Tibial nerve (tissue), 4 donors: ENCODE data around the gene NPHS1.

Experiments used
- EP300 ChIP-seq, 2 donors: sonication (generic); formaldehyde crosslinking; IDR thresholded peaks; one replicate each; pipeline ENCODE4 v1.6.1; 2017; ENCODE audit warnings: antibody characterized with exemption in 2 of 2, mild to moderate bottlenecking in 1 of 2
- POLR2A ChIP-seq, 2 donors: fragments of 450-650 bp; IDR thresholded peaks; one replicate each; pipeline ENCODE4 v1.6.1; 2017; ENCODE audit warnings: antibody characterized with exemption in 2 of 2, mild to moderate bottlenecking in 2 of 2, moderate library complexity in 2 of 2
- TF ChIP-seq, protein P1 (sequence below), 5 experiments: fragments of 200-600 bp in 3 of 5; fragments of 450-650 bp in 2 of 5; sonication (generic) in 3 of 5; IDR thresholded peaks; one replicate each; pipeline ENCODE4 v1.5.1; 2016 to 2019; ENCODE audit warnings: antibody characterized with exemption in 5 of 5, mild to moderate bottlenecking in 3 of 5, moderate library complexity in 2 of 5

DNA sequence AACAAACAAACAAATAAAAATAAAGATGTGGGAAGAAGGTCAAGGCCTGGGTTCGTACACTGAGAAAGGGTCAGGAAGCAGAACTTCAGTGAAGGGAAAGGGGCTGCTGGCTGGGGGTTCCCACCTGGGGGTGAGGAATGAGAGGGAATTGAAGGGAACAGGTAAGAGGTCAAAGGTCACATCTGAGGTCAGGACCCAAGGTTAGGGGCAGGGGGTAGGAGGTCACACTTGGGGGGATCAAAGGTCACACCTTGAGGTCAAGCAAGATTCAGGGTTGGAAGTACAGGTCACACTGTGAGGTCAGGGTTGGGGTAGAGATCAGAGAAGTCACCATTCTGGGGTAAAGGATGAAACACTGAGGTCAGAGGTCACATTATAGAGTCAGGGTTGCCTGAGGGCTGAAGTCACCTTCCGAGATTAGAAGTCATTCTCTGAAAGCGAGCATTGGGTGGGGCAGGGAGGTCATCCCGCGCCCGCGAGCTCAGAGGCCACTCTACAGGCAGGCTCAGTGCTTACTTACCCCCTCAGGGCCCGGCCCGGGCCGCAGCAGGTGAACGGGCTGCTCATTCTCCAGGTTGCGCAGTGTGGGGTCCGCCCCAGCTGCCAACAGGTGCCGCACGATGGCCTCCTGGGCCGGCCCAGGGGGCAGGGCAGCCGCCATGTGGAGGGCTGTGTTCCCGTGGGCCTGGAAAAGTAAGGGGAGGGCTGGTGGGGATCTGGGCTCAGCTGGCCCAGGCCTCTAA is 37.2 kb upstream of the NPHS1 start:
- TF ChIP-seq, protein P1, sequence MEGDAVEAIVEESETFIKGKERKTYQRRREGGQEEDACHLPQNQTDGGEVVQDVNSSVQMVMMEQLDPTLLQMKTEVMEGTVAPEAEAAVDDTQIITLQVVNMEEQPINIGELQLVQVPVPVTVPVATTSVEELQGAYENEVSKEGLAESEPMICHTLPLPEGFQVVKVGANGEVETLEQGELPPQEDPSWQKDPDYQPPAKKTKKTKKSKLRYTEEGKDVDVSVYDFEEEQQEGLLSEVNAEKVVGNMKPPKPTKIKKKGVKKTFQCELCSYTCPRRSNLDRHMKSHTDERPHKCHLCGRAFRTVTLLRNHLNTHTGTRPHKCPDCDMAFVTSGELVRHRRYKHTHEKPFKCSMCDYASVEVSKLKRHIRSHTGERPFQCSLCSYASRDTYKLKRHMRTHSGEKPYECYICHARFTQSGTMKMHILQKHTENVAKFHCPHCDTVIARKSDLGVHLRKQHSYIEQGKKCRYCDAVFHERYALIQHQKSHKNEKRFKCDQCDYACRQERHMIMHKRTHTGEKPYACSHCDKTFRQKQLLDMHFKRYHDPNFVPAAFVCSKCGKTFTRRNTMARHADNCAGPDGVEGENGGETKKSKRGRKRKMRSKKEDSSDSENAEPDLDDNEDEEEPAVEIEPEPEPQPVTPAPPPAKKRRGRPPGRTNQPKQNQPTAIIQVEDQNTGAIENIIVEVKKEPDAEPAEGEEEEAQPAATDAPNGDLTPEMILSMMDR (IDR thresholded peaks at IDR 0.05), result no peak
- TF ChIP-seq EP300 (IDR thresholded peaks at IDR 0.05) (no peak), POLR2A (IDR thresholded peaks at IDR 0.05) (no peak)
